ENCODE measurements around the gene GREB1.

GREB1 gene

DNA sequence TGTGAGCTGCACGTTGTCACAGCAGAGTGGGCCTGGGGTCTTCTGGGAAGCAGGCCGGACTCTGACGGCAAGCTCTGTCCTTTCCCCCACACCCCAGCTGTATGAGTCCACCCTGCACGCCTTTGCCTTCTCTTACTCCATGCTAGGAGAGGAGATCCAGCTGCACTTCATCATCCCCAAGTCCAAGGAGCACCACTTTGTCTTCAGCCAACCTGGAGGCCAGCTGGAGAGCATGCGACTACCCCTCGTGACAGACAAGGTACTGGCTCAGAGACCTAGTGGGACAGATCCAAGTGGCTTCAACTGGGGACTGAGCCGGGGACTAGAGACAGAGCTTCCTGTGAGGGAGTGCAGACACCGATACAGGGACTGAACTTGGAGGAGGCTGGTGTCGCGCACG lies 96.0 kb downstream of the GREB1 start:
- TF ChIP-seq, protein P1, sequence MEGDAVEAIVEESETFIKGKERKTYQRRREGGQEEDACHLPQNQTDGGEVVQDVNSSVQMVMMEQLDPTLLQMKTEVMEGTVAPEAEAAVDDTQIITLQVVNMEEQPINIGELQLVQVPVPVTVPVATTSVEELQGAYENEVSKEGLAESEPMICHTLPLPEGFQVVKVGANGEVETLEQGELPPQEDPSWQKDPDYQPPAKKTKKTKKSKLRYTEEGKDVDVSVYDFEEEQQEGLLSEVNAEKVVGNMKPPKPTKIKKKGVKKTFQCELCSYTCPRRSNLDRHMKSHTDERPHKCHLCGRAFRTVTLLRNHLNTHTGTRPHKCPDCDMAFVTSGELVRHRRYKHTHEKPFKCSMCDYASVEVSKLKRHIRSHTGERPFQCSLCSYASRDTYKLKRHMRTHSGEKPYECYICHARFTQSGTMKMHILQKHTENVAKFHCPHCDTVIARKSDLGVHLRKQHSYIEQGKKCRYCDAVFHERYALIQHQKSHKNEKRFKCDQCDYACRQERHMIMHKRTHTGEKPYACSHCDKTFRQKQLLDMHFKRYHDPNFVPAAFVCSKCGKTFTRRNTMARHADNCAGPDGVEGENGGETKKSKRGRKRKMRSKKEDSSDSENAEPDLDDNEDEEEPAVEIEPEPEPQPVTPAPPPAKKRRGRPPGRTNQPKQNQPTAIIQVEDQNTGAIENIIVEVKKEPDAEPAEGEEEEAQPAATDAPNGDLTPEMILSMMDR (IDR thresholded peaks at IDR 0.05; ENCODE audit: extremely low read depth, insufficient read depth, missing control alignments) = no peak
- DNase-seq (ENCODE audit: low spot score) = no peak
- in situ Hi-C loops (cut with MboI; ENCODE audit: low pct_unique_long_range_greater_than_20kb, low sequenced_read_pairs, unreplicated experiment) = no loop called here

DNA sequence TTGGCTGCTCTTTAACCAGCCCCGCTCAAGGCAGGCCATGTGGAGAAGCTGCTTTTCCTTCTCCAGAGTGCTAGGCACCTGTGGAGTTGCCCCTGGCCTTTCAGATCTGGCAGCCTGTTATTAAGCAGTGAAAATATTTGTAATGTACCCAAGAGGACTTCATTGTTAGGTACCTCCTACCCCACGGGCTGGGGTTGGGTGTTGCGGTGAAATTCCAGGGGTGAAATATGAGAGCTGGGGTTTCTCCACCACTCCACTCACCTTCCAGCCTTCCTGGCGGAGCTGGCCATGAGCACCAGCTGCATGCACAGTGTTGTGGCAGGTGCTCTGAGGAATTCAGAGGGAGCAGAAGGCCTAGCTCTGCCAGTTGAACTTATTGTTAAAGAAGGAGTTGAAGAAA lies 97.0 kb downstream of the GREB1 start:
- TF ChIP-seq, protein P1 (IDR thresholded peaks at IDR 0.05; ENCODE audit: extremely low read depth, insufficient read depth, missing control alignments) = no peak
- no peak for DNase-seq (ENCODE audit: low spot score)
- in situ Hi-C loops (cut with MboI; ENCODE audit: low pct_unique_long_range_greater_than_20kb, low sequenced_read_pairs, unreplicated experiment) = no loop called here

DNA sequence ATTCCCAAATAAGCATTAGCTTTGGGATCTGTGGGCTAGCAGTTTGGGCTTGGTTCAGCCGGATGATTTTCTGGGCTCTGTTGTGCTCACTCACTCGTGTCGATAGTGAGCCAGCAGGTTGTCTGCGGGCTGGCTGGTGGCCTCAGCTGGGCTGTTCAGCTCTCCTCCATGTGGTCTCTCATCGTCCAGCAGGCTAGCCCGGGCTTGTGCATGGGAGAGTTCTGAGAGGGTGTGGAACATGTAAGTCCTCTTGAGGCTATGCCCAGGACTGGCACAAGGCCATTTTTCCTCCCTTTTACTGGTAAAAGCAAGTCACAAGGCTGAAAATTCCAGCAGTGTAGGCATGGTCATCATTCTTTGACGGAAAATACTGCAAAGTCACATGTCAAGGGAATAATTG lies 97.6 kb downstream of the GREB1 start:
- in situ Hi-C loops (cut with MboI; ENCODE audit: low pct_unique_long_range_greater_than_20kb, low sequenced_read_pairs, unreplicated experiment) = no loop called here
- no peak for DNase-seq (ENCODE audit: low spot score)
- TF ChIP-seq, protein P1 (IDR thresholded peaks at IDR 0.05; ENCODE audit: extremely low read depth, insufficient read depth, missing control alignments) = no peak

DNA sequence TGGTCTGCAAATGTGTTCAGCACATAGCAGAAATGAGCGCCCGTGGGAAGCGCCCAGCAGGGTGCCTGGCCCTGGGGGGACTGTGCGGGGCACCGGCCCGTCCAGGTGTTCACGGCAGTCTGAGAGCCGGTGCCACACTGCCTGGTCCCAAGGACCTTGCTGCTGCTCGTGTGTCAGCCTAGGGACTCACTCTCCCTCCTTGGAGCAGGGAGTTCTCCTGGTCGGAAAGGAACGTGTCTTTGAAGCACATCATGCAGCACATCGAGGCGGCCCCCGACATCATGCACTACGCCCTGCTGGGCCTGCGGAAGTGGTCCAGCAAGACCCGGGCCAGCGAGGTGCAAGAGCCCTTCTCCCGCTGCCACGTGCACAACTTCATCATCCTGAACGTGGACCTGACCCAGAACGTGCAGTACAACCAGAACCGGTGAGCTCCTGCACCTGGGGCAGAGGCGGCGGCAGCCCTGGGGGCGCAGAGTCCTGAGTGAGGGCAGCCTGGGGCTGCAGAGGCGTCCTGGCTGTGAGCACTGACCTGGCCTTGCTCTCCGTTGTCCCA lies 100.2 kb downstream of the GREB1 start:
- DNase-seq (ENCODE audit: low spot score) = no peak
- in situ Hi-C loops (cut with MboI; ENCODE audit: low pct_unique_long_range_greater_than_20kb, low sequenced_read_pairs, unreplicated experiment) = no loop called here
- TF ChIP-seq, protein P1 (IDR thresholded peaks at IDR 0.05; ENCODE audit: extremely low read depth, insufficient read depth, missing control alignments) = no peak

DNA sequence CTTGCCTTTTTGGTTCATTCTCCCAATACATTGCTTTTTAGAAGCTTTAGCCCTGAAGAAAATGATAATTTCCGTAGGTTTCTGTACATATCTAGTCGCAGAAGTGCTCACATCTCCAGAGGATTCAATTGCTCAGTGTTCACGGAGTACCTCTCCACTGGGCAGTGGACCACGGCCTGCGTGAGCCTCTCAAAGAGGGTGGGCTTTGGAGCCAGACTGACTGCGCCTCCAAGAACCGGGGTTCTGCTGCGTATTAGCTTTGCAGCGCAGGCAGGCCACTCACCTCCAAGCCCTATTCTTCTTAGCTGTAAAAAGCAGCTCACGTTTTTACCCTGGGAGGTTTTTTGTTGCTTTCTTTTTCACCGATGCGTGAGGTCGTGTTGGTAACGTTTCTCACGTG lies 100.7 kb downstream of the GREB1 start:
- in situ Hi-C loops (cut with MboI; ENCODE audit: low pct_unique_long_range_greater_than_20kb, low sequenced_read_pairs, unreplicated experiment) = no loop called here
- DNase-seq (ENCODE audit: low spot score) = no peak
- TF ChIP-seq, protein P1 (IDR thresholded peaks at IDR 0.05; ENCODE audit: extremely low read depth, insufficient read depth, missing control alignments) = no peak

DNA sequence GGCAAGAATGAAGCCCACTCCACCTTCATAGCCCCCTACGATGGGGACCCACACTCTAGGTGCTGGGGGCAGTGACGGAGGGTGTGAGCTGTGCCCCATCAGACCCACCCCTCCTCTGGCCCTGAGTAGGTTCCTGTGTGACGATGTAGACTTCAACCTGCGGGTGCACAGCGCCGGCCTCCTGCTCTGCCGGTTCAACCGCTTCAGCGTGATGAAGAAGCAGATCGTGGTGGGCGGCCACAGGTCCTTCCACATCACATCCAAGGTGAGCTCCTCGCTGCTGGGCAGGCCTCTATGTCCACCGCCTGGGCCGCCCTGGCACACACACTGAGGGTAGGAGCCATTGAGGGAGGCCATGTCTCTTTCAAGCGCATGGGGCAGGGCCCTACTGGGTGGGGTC lies 101.3 kb downstream of the GREB1 start:
- in situ Hi-C loops (cut with MboI; ENCODE audit: low pct_unique_long_range_greater_than_20kb, low sequenced_read_pairs, unreplicated experiment) = no loop called here
- TF ChIP-seq, protein P1 (IDR thresholded peaks at IDR 0.05; ENCODE audit: extremely low read depth, insufficient read depth, missing control alignments) = no peak

More for the DNA sequence above, 101.3 kb downstream of the GREB1 start:
- DNase-seq (ENCODE audit: low spot score) = no peak
